Measurements from ENCODE around the gene DRGX.

DNA sequence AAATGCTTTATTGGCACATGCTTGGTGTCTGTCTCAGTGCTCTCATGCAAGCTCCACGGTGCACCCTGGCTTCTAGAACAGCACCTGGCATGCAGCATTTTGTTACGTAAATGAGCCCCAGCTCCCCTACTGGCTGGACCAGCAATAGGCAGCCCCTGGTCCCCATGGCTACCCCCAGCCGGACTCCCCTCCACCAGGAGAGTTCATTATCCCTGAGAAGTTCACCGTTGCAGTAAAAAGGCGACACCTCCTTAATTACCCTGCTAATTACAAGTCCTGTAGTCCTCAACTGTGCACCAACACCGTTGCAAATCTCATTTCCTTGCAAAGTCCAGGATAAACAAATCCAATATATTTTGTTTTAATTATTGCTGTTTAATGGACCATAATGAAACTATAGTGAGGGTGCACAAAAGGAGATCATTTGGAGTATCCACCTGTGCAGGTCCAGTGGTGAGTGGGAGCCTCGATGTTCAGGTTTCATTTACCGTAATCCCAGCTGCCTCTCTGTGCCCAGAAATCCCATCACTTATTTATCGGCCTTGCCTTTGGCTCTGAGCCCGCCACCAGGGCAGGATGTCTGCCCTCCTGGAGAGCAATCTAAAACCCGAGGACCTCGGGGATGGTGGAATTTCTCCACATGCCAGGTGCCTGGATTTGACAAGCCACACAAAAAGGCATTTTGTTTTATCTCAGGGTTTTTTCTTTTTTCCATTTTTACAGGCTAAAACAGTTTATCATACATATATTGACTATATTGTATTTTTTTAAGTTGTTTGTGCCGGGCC lies 12.8 kb upstream of the DRGX start:
- TF ChIP-seq, protein P1, sequence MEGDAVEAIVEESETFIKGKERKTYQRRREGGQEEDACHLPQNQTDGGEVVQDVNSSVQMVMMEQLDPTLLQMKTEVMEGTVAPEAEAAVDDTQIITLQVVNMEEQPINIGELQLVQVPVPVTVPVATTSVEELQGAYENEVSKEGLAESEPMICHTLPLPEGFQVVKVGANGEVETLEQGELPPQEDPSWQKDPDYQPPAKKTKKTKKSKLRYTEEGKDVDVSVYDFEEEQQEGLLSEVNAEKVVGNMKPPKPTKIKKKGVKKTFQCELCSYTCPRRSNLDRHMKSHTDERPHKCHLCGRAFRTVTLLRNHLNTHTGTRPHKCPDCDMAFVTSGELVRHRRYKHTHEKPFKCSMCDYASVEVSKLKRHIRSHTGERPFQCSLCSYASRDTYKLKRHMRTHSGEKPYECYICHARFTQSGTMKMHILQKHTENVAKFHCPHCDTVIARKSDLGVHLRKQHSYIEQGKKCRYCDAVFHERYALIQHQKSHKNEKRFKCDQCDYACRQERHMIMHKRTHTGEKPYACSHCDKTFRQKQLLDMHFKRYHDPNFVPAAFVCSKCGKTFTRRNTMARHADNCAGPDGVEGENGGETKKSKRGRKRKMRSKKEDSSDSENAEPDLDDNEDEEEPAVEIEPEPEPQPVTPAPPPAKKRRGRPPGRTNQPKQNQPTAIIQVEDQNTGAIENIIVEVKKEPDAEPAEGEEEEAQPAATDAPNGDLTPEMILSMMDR (IDR thresholded peaks at IDR 0.05) = no peak
- no peak for TF ChIP-seq EP300 (IDR thresholded peaks at IDR 0.05)

All from esophagus muscularis mucosa (tissue), 3 donors.